ENCODE results near the gene MDK. TPM values are rescaled to one million over a fixed set of nuclear protein-coding genes. Genes with fewer than 3 reads are reported as not detected.

The MDK gene
- total and polyA plus RNA-seq, 2 of the 13 experiments (the other 11 are each of a cell fraction or from before 2014, with no cell fraction given) = 312 to 407 TPM

DNA sequence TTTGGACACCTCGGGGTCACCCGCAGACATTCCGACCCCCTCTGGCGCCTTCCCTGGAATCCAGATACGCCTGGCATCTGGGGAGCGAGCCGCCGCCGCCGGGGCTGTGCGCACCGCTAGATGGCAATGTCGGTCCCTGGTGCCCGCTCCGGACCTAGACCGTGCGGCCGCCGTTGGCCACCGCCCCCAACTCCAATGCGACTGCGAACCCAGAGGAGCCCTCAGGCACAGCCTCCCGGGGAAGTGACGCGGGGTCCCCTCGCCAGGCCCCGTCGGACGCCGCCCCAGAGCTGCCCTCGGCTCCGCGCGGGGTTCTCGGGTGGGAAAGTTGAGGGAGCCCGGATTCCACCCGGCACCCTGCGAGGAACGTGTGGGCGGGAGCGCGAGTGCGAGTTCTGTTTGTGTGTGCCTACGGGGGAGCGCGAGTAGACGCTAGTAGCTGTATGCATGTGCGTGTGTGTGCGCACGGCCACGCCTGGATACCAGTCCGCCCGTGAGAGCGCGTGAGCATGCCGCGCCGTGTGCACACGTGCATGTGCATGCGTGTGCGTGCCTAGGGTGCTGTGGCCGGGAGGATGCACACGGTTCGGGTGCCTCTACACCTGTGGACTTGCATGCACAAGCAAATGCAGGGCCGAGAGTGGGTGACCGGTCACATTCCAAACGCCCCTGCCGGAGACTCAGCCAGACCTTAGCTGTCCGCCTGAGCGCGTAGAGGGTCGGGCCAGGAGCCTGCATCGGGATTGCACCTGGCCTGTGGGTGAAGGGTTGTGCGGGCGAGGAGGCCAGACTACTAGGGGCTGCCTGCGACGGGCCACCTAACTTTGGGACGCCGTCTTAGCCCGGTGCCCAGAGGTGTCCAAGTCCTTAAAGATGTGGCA is 8.2 kb downstream of the MDK start (continued):
- TF ChIP-seq, protein P1, sequence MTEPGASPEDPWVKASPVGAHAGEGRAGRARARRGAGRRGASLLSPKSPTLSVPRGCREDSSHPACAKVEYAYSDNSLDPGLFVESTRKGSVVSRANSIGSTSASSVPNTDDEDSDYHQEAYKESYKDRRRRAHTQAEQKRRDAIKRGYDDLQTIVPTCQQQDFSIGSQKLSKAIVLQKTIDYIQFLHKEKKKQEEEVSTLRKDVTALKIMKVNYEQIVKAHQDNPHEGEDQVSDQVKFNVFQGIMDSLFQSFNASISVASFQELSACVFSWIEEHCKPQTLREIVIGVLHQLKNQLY (CRISPR knock-in tag; IDR thresholded peaks at IDR 0.05) = no peak
- TF ChIP-seq ZNF367 (CRISPR knock-in tag; IDR thresholded peaks at IDR 0.05; ENCODE audit: borderline replicate concordance) (no peak), NCOA1 (CRISPR knock-in tag; IDR thresholded peaks at IDR 0.05) (no peak), IRX3 (CRISPR knock-in tag; IDR thresholded peaks at IDR 0.05; ENCODE audit: borderline replicate concordance, low read depth) (no peak), ZNF552 (CRISPR knock-in tag; IDR thresholded peaks at IDR 0.05; ENCODE audit: borderline replicate concordance) (no peak), ZIK1 (CRISPR knock-in tag; IDR thresholded peaks at IDR 0.05; ENCODE audit: borderline replicate concordance, low read depth) (no peak), ZFYVE20 (CRISPR knock-in tag; IDR thresholded peaks at IDR 0.05; ENCODE audit: borderline replicate concordance, low read depth) (no peak), POLR2AphosphoS5 (IDR thresholded peaks at IDR 0.05; ENCODE audit: low read depth, low read length) (no peak), KAT2B (IDR thresholded peaks at IDR 0.05; ENCODE audit: borderline replicate concordance, low read depth, low read length) (no peak), BORCS8-MEF2B (CRISPR knock-in tag; IDR thresholded peaks at IDR 0.05) (peak; percentile 77; the same call in 1 of the 2 replicates), NFYC (CRISPR knock-in tag; IDR thresholded peaks at IDR 0.05) (no peak), SRY (CRISPR knock-in tag; IDR thresholded peaks at IDR 0.05) (no peak), ZNF260 (CRISPR knock-in tag; IDR thresholded peaks at IDR 0.05; ENCODE audit: borderline replicate concordance, low read depth) (no peak), NR3C1 (CRISPR knock-in tag; IDR thresholded peaks at IDR 0.05) (no peak), ZNF777 (CRISPR knock-in tag; IDR thresholded peaks at IDR 0.05) (peak; percentile 90), CAMTA2 (CRISPR knock-in tag; IDR thresholded peaks at IDR 0.05; ENCODE audit: borderline replicate concordance) (no peak), ZNF598 (CRISPR knock-in tag; IDR thresholded peaks at IDR 0.05; ENCODE audit: borderline replicate concordance) (peak; percentile 74; the same call in 1 of the 2 replicates), IKZF4 (CRISPR knock-in tag; IDR thresholded peaks at IDR 0.05; ENCODE audit: borderline replicate concordance, low read depth, not compliant biosample characterization) (no peak), RARG (CRISPR knock-in tag; IDR thresholded peaks at IDR 0.05; ENCODE audit: low read depth) (no peak), NR1H2 (CRISPR knock-in tag; IDR thresholded peaks at IDR 0.05; ENCODE audit: borderline replicate concordance, low read depth) (no peak), JUNB (CRISPR knock-in tag; IDR thresholded peaks at IDR 0.05; ENCODE audit: borderline replicate concordance) (no peak)
- TF ChIP-seq, protein P2, sequence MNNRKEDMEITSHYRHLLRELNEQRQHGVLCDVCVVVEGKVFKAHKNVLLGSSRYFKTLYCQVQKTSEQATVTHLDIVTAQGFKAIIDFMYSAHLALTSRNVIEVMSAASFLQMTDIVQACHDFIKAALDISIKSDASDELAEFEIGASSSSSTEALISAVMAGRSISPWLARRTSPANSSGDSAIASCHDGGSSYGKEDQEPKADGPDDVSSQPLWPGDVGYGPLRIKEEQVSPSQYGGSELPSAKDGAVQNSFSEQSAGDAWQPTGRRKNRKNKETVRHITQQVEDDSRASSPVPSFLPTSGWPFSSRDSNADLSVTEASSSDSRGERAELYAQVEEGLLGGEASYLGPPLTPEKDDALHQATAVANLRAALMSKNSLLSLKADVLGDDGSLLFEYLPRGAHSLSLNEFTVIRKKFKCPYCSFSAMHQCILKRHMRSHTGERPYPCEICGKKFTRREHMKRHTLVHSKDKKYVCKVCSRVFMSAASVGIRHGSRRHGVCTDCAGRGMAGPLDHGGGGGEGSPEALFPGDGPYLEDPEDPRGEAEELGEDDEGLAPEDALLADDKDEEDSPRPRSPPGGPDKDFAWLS (CRISPR knock-in tag; IDR thresholded peaks at IDR 0.05; ENCODE audit: borderline replicate concordance) = no peak
- TF ChIP-seq, protein P3, sequence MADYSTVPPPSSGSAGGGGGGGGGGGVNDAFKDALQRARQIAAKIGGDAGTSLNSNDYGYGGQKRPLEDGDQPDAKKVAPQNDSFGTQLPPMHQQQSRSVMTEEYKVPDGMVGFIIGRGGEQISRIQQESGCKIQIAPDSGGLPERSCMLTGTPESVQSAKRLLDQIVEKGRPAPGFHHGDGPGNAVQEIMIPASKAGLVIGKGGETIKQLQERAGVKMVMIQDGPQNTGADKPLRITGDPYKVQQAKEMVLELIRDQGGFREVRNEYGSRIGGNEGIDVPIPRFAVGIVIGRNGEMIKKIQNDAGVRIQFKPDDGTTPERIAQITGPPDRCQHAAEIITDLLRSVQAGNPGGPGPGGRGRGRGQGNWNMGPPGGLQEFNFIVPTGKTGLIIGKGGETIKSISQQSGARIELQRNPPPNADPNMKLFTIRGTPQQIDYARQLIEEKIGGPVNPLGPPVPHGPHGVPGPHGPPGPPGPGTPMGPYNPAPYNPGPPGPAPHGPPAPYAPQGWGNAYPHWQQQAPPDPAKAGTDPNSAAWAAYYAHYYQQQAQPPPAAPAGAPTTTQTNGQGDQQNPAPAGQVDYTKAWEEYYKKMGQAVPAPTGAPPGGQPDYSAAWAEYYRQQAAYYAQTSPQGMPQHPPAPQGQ (CRISPR knock-in tag; IDR thresholded peaks at IDR 0.05; ENCODE audit: borderline replicate concordance) = no peak

All from HepG2 (cell line).